Right lobe of liver (tissue), 4 donors: Measurements from ENCODE around the gene HDAC7.

Source experiments
- POLR2A ChIP-seq: fragments of 450-650 bp; IDR thresholded peaks from one replicate; pipeline ENCODE4 v1.6.1; 2017; ENCODE audit warnings: antibody characterized with exemption, mild to moderate bottlenecking
- TF ChIP-seq, protein P1 (sequence below), 4 donors: fragments of 200-600 bp in 3 of 4; fragments of 450-650 bp in 1 of 4; IDR thresholded peaks; one replicate each; pipeline versions ENCODE4 v1.5.1 to v1.8.0; 2016 to 2022; ENCODE audit warnings: antibody characterized with exemption in 4 of 4, mild to moderate bottlenecking in 2 of 4
- donor health status: DM: no; HTN: no; CAD: no.
- donor health status: DM: no; HTN: no; CAD: no.
- donor health status: DM: no; HTN: yes; CAD: no.

GRCh38 chr12:47854531-47854930 is 34.8 kb upstream of the HDAC7 start:
- TF ChIP-seq, protein P1, sequence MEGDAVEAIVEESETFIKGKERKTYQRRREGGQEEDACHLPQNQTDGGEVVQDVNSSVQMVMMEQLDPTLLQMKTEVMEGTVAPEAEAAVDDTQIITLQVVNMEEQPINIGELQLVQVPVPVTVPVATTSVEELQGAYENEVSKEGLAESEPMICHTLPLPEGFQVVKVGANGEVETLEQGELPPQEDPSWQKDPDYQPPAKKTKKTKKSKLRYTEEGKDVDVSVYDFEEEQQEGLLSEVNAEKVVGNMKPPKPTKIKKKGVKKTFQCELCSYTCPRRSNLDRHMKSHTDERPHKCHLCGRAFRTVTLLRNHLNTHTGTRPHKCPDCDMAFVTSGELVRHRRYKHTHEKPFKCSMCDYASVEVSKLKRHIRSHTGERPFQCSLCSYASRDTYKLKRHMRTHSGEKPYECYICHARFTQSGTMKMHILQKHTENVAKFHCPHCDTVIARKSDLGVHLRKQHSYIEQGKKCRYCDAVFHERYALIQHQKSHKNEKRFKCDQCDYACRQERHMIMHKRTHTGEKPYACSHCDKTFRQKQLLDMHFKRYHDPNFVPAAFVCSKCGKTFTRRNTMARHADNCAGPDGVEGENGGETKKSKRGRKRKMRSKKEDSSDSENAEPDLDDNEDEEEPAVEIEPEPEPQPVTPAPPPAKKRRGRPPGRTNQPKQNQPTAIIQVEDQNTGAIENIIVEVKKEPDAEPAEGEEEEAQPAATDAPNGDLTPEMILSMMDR (IDR thresholded peaks at IDR 0.05): no peak
- no peak for TF ChIP-seq POLR2A
